Astrocyte (in vitro differentiated cells and primary cell): ENCODE data around the gene KISS1R.

Experiments used
- EZH2 ChIP-seq: IDR thresholded peaks from 2 replicates; pipeline ENCODE4 v1.6.1; 2012; ENCODE audit warnings: mild to moderate bottlenecking, low read length, inconsistent platforms; ENCODE audit not compliant: insufficient read depth
- TF ChIP-seq, protein P1 (sequence below): IDR thresholded peaks from 2 replicates; pipeline ENCODE4 v1.5.1; 2011; ENCODE audit warnings: low read depth, mild to moderate bottlenecking, inconsistent platforms, low read length, moderate library complexity; ENCODE audit not compliant: insufficient read depth

DNA sequence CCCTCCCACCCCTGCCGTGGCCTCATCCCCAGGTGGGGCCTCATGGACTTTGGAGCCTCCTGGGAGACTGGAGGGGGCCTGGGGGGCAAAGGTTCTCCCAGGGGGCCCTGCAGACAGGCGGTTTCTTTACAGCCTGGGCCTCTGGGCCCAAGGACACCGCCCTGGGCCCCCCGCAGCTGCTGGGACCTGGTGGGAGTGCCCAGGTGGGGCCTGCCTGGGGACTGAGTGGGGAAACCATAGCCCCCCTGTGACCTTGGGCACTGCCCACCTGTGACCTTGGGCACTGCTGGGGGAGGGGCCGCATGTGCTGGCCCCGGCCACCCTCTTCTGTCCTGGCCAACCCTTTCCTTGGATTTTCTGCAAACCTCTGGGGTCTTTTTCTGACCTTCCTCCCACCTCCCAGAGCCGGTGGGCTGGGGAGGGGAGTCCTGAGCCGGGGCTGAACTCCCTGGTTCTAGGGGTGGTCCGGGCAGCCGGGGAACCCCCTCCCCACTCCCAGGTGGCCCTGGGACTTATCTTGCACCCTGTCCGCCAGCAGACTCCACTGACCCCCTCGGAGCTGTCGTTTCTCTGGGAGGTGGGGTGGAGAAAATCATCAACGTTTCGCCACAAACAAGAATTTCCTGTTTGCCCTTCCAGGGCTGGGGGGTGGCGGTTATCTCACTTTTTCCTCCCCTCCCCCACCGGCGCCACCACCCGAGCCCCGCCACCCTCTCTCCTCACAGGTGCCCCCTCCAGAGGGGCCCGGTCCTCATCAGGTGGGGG is 35.7 kb downstream of the KISS1R start:
- TF ChIP-seq, protein P1, sequence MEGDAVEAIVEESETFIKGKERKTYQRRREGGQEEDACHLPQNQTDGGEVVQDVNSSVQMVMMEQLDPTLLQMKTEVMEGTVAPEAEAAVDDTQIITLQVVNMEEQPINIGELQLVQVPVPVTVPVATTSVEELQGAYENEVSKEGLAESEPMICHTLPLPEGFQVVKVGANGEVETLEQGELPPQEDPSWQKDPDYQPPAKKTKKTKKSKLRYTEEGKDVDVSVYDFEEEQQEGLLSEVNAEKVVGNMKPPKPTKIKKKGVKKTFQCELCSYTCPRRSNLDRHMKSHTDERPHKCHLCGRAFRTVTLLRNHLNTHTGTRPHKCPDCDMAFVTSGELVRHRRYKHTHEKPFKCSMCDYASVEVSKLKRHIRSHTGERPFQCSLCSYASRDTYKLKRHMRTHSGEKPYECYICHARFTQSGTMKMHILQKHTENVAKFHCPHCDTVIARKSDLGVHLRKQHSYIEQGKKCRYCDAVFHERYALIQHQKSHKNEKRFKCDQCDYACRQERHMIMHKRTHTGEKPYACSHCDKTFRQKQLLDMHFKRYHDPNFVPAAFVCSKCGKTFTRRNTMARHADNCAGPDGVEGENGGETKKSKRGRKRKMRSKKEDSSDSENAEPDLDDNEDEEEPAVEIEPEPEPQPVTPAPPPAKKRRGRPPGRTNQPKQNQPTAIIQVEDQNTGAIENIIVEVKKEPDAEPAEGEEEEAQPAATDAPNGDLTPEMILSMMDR: no peak
- no peak for TF ChIP-seq EZH2
